Breast epithelium (tissue), 4 donors: ENCODE results near the gene CS. TPM values are rescaled to one million over a fixed set of nuclear protein-coding genes. Genes with fewer than 3 reads are reported as not detected.

Source experiments
- DNase-seq, 2 donors: peaks; one replicate each; pipeline ENCODE4 v3.0.0-alpha.2; 2019; ENCODE audit warnings: low spot score in 2 of 2
- H3K27ac ChIP-seq, 2 donors: fragments of 200-600 bp; sonication (generic) in 1 of 2; one replicate each; pipeline ENCODE4 v1.5.1; 2016 to 2019; ENCODE audit warnings: mild to moderate bottlenecking in 1 of 2
- H3K27me3 ChIP-seq, 2 donors: fragments of 200-600 bp; sonication (generic) in 1 of 2; one replicate each; pipeline versions ENCODE4 v1.5.1 to v1.6.0; 2017 to 2019; ENCODE audit warnings: control low read depth in 1 of 2, mild to moderate bottlenecking in 1 of 2
- H3K36me3 ChIP-seq: fragments of 200-600 bp; one replicate; pipeline ENCODE4 v1.5.1; 2019
- H3K4me1 ChIP-seq, 2 donors: fragments of 200-600 bp; sonication (generic); one replicate each; pipeline ENCODE4 v1.5.1; 2016 to 2019; ENCODE audit warnings: control low read depth in 1 of 2
- H3K4me3 ChIP-seq, 3 donors: fragments of 200-600 bp; sonication (generic); 1 replicate in 2 of 3; 2 replicates in 1 of 3; pipeline ENCODE4 v1.5.1; 2016 to 2019; ENCODE audit warnings: mild to moderate bottlenecking in 3 of 3, moderate library complexity in 2 of 3
- H3K9me3 ChIP-seq, 2 donors: fragments of 200-600 bp; sonication (generic) in 1 of 2; one replicate each; pipeline ENCODE4 v1.5.1; 2016 to 2019; ENCODE audit warnings: control low read depth in 1 of 2
- POLR2A ChIP-seq: fragments of 450-650 bp; IDR thresholded peaks from one replicate; pipeline ENCODE4 v1.6.1; 2016; ENCODE audit warnings: antibody characterized with exemption, mild to moderate bottlenecking, moderate library complexity
- POLR2AphosphoS5 ChIP-seq, 3 donors: sonication (generic); formaldehyde crosslinking; IDR thresholded peaks; one replicate each; pipeline ENCODE4 v1.6.1; 2017; ENCODE audit warnings: antibody characterized with exemption in 3 of 3
- intact Hi-C: fragments of 100-400 bp; cut with DNase I; formaldehyde crosslinking; loops from one replicate; pipeline ENCODE4 v1.15.1; 2023; ENCODE audit warnings: low total_unique reads
- total RNA-seq, 3 donors: library from RNA; depleted of rRNA; stranded (reverse); fragments of >200 nt; gene quantifications; one replicate each; pipeline ENCODE4 v1.1.0, GENCODE V29; 2016
- TF ChIP-seq, protein P1 (sequence below), 3 donors: fragments of 450-650 bp; IDR thresholded peaks; one replicate each; pipeline ENCODE4 v1.5.1; 2016 to 2017; ENCODE audit warnings: antibody characterized with exemption in 3 of 3, mild to moderate bottlenecking in 3 of 3, moderate library complexity in 3 of 3

CS gene
- total RNA-seq, 3 donors from 2014 or later, result 79.2 to 132 (median 103) TPM

- no peak for TF ChIP-seq POLR2A
- no peak for TF ChIP-seq POLR2AphosphoS5 (IDR thresholded peaks at IDR 0.05)
- TF ChIP-seq, protein P1, sequence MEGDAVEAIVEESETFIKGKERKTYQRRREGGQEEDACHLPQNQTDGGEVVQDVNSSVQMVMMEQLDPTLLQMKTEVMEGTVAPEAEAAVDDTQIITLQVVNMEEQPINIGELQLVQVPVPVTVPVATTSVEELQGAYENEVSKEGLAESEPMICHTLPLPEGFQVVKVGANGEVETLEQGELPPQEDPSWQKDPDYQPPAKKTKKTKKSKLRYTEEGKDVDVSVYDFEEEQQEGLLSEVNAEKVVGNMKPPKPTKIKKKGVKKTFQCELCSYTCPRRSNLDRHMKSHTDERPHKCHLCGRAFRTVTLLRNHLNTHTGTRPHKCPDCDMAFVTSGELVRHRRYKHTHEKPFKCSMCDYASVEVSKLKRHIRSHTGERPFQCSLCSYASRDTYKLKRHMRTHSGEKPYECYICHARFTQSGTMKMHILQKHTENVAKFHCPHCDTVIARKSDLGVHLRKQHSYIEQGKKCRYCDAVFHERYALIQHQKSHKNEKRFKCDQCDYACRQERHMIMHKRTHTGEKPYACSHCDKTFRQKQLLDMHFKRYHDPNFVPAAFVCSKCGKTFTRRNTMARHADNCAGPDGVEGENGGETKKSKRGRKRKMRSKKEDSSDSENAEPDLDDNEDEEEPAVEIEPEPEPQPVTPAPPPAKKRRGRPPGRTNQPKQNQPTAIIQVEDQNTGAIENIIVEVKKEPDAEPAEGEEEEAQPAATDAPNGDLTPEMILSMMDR (IDR thresholded peaks at IDR 0.05), result no peak
- no peaks in the 10 kb centered on the region for H3K36me3 ChIP-seq
Observed at GRCh38 chr12:56307221-56307965, 7.3 kb upstream of the CS start.

GRCh38 chr12:56304872-56305590 is 4.9 kb upstream of the CS start:
- Histone ChIP-seq H3K36me3 (no peaks in the 10 kb centered on the region), H3K9me3 (no peaks in the 10 kb centered on the region), H3K27ac (no peak overlapping the region), H3K27me3 (no peaks in the 10 kb centered on the region), H3K4me3 (no peak overlapping the region), H3K4me1 (no peaks in the 10 kb centered on the region)
- no peak for DNase-seq
- no peak for TF ChIP-seq POLR2AphosphoS5 (IDR thresholded peaks at IDR 0.05)
- TF ChIP-seq POLR2A, result no peak
- TF ChIP-seq, protein P1 (IDR thresholded peaks at IDR 0.05), result no peak
- intact Hi-C loops, result no loop called here

More at GRCh38 chr12:56307221-56307965, 7.3 kb upstream of the CS start:
- no peaks in the 10 kb centered on the region for H3K9me3 ChIP-seq
- no peak for DNase-seq
- H3K4me3 ChIP-seq, result no peak overlapping the region
- intact Hi-C loops, result no loop called here
- no peak overlapping the region for H3K27ac ChIP-seq
- no peaks in the 10 kb centered on the region for H3K27me3 ChIP-seq
- H3K4me1 ChIP-seq, result no peaks in the 10 kb centered on the region

- H3K36me3 ChIP-seq, result no peaks in the 10 kb centered on the region
- no peak for DNase-seq
- H3K4me1 ChIP-seq, result peaks cover 0 to 3% of the 10 kb centered on the region in 2 donors
- no peak for TF ChIP-seq POLR2A
- TF ChIP-seq, protein P1 (IDR thresholded peaks at IDR 0.05), result no peak
- no peak for TF ChIP-seq POLR2AphosphoS5 (IDR thresholded peaks at IDR 0.05)
- H3K4me3 ChIP-seq, result no peak overlapping the region
- no peaks in the 10 kb centered on the region for H3K9me3 ChIP-seq
- H3K27ac ChIP-seq, result no peak overlapping the region
- no peaks in the 10 kb centered on the region for H3K27me3 ChIP-seq
- intact Hi-C loops, result no loop called here
Observed at GRCh38 chr12:56304276-56304675, 4.1 kb upstream of the CS start.

- intact Hi-C loops, result no loop called here
- H3K4me1 ChIP-seq, result peaks cover 0 to 7% of the 10 kb centered on the region in 2 donors
Observed at GRCh38 chr12:56300644-56301464, 724 bp upstream of the CS start.

More at GRCh38 chr12:56300644-56301464, 724 bp upstream of the CS start:
- Histone ChIP-seq H3K4me3 (peak overlapping the region; percentile 75 to 92 (median 87)), H3K9me3 (no peaks in the 10 kb centered on the region), H3K36me3 (no peaks in the 10 kb centered on the region), H3K27ac (peak overlapping the region; percentile 96 to 98), H3K27me3 (no peaks in the 10 kb centered on the region)
- TF ChIP-seq, protein P1 (IDR thresholded peaks at IDR 0.05), result peak in 1 of 3 donors; percentile 15
- TF ChIP-seq POLR2A (no peak), POLR2AphosphoS5 (IDR thresholded peaks at IDR 0.05) (peak; percentile 23 to 82 (median 27))
- DNase-seq, result no peak
